HG02938 (cell line): ENCODE measurements around the gene SMARCE1.
A peak's percentile ranks its signal among the peaks of the same experiment; 100 is the strongest.

Source experiments
- ATAC-seq: cut with Tn5 transposase; IDR thresholded peaks from one replicate; pipeline ENCODE4 v1.9.1; 2021; ENCODE audit warnings: mild to moderate bottlenecking, moderate library complexity; ENCODE audit not compliant: unreplicated experiment

The SMARCE1 gene

GRCh38 chr17:40613467-40614154 lies 34.0 kb downstream of the SMARCE1 start:
- ATAC-seq = no peak

GRCh38 chr17:40612599-40613244 lies 34.9 kb downstream of the SMARCE1 start:
- no peak for ATAC-seq

- ATAC-seq = no peak
These were observed 35.7 kb downstream of the SMARCE1 start for GRCh38 chr17:40611840-40612474.

GRCh38 chr17:40610359-40610758 lies 37.3 kb downstream of the SMARCE1 start:
- no peak for ATAC-seq

- no peak for ATAC-seq
These were observed 39.5 kb downstream of the SMARCE1 start for GRCh38 chr17:40608061-40608581.

GRCh38 chr17:40607641-40608040 lies 40.0 kb downstream of the SMARCE1 start:
- no peak for ATAC-seq

GRCh38 chr17:40606548-40607353 lies 40.9 kb downstream of the SMARCE1 start:
- no peak for ATAC-seq

- ATAC-seq = no peak
These were observed 42.3 kb downstream of the SMARCE1 start for GRCh38 chr17:40605306-40605705.

GRCh38 chr17:40604327-40605080 lies 43.1 kb downstream of the SMARCE1 start:
- no peak for ATAC-seq

GRCh38 chr17:40602445-40603443 lies 44.9 kb downstream of the SMARCE1 start:
- no peak for ATAC-seq

- ATAC-seq = no peak
These were observed 47.1 kb downstream of the SMARCE1 start for GRCh38 chr17:40600486-40601046.

GRCh38 chr17:40599468-40599763 lies 48.2 kb downstream of the SMARCE1 start:
- no peak for ATAC-seq

- peak; percentile 65 for ATAC-seq
These were observed 48.8 kb downstream of the SMARCE1 start for GRCh38 chr17:40598619-40599467.

GRCh38 chr17:40598301-40598618 lies 49.4 kb downstream of the SMARCE1 start:
- no peak for ATAC-seq

GRCh38 chr17:40597556-40598300 lies 49.9 kb downstream of the SMARCE1 start:
- ATAC-seq = no peak

GRCh38 chr17:40597156-40597555 lies 50.5 kb downstream of the SMARCE1 start:
- ATAC-seq = no peak

- ATAC-seq = no peak
These were observed 51.2 kb downstream of the SMARCE1 start for GRCh38 chr17:40596261-40596919.
